ENCODE results near the gene DNMT1.

Gene DNMT1

DNA sequence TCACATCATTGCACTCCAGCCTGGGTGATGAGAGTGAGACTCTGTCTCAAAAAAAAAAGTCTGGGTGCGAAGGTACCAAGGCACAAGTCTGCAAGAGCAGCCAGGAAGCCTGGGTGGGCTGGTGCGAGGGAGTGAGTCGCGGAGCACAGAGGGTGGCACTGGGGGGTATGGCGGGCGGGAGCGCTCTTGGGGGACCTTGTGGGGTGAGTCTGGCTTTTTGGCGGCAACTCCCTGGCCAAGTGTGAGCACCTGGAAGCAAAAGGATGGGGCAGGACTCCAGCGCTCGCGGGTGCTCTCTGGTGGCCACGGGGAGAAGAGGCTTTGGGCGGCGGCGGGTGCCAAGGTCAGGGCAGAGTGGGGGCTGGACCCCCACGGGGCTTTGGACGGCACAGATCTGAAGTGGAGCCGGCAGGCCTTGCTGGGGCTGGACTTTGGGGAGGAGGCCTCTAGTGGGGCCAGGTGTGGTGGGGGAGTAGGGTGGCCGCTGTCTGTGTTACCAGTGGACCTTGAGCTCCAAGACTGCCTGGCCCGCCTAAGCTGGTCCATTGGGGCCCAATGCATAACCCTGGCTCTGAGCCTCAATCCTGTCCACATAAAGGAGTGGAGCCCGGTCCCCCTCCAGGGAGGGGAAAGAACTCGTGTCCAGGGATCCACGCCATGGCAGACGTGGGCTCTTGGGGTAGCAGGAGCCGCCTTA is 81.7 kb downstream of the DNMT1 start:
- peak; percentile 59 for DNase-seq (ENCODE audit: extremely low spot score)
- TF ChIP-seq CTCF (IDR thresholded peaks at IDR 0.05; ENCODE audit: control extremely low read depth, extremely low read depth, low read depth, missing control alignments), result peak; percentile 81
- POLR2A ChIA-PET, result interaction anchor here (0.7 to 1.9 kb wide), 3 partner anchors 14 to 120 kb away, joined by 3 to 10 read pairs (median 5); no protein-coding TSS in a partner anchor
- CTCF ChIA-PET, result interaction anchor here (0.5 to 11.7 kb wide), 16 partner anchors 10 to 184 kb away, joined by 3 to 163 read pairs (median 5); partner anchors contain the start of gene ANGPTL6

DNA sequence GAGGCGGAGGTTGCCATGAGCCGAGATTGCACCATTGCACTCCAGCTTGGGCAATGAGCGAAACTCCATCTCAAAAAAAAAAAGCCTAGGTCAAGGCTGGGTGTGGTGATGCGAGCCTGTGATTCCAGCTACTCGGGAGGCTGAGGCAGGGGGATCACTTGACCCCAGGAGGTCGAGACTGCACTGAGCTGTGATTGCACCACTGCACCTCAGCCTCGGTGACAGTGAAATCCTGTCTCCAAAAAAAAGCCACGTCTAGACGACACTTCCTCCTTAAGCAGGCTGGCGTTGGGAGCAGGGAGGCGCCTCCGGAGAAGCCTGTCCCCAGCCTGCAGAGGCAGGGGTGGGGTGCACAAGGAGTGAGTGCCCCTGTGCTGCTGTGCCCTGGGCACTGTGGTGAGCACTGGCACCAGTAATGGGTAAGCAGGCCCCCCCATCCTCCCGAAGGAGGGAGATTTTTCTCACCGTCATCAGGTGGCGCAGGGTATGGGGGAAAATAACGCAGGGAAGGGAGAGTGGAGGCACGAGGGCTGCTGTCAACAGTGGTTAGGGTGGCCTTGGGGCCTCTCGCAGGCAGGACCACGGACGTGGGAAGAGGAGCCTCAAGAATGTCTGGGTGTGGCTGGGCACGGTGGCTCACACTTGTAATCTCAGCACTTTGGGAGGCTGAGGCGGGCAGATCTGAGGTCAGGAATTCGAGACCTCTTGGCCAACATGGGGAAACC is 82.6 kb downstream of the DNMT1 start:
- ChIA-PET POLR2A (interaction anchor here (0.7 to 1.9 kb wide), 2 partner anchors 16 to 158 kb away, joined by 3 to 5 read pairs; no protein-coding TSS in a partner anchor), CTCF (interaction anchor here (0.9 to 11.7 kb wide), 10 partner anchors 11 to 182 kb away, joined by 3 to 163 read pairs (median 6); partner anchors contain the start of gene ANGPTL6)
- no peak for TF ChIP-seq CTCF (IDR thresholded peaks at IDR 0.05; ENCODE audit: control extremely low read depth, extremely low read depth, low read depth, missing control alignments)
- no peak for DNase-seq (ENCODE audit: extremely low spot score)

- POLR2A ChIA-PET, result interaction anchor here (0.7 to 1.9 kb wide), 2 partner anchors 15 to 159 kb away, joined by 3 to 5 read pairs; no protein-coding TSS in a partner anchor
- DNase-seq (ENCODE audit: extremely low spot score), result no peak
- CTCF ChIA-PET, result interaction anchor here (0.9 to 11.7 kb wide), 4 partner anchors 11 to 181 kb away, joined by 3 to 163 read pairs (median 4); partner anchors contain the start of gene ANGPTL6
- no peak for TF ChIP-seq CTCF (IDR thresholded peaks at IDR 0.05; ENCODE audit: control extremely low read depth, extremely low read depth, low read depth, missing control alignments)
Measured at GRCh38 chr19:10111405-10111811, 83.3 kb downstream of the DNMT1 start, which contains the start of gene P2RY11. Gene P2RY11, plus strand, starts transcription at chr19:10111693. Its CDS starts 29 bp downstream, at chr19:10111722.

GRCh38 chr19:10110972-10111317 is 83.8 kb downstream of the DNMT1 start:
- CTCF ChIA-PET, result interaction anchor here (1.4 to 11.7 kb wide), 4 partner anchors 11 to 180 kb away, joined by 3 to 163 read pairs (median 4); partner anchors contain the start of gene ANGPTL6
- TF ChIP-seq CTCF (IDR thresholded peaks at IDR 0.05; ENCODE audit: control extremely low read depth, extremely low read depth, low read depth, missing control alignments), result no peak
- DNase-seq (ENCODE audit: extremely low spot score), result no peak
- POLR2A ChIA-PET, result interaction anchor here (1.9 kb wide), 1 partner anchor 15 kb away, joined by 5 read pairs; no protein-coding TSS in a partner anchor

GRCh38 chr19:10110076-10110971 is 84.4 kb downstream of the DNMT1 start:
- ChIA-PET CTCF (interaction anchor here (1.2 to 5.1 kb wide), 3 partner anchors 12 to 140 kb away, joined by 4 to 44 read pairs (median 4); no protein-coding TSS in a partner anchor), POLR2A (interaction anchor here (1.9 kb wide), 1 partner anchor 14 kb away, joined by 5 read pairs; no protein-coding TSS in a partner anchor)
- DNase-seq (ENCODE audit: extremely low spot score), result no peak
- TF ChIP-seq CTCF (IDR thresholded peaks at IDR 0.05; ENCODE audit: control extremely low read depth, extremely low read depth, low read depth, missing control alignments), result no peak
